Measurements from ENCODE around the gene LILRA6.
"Not testable (repeated sequence)": the region's sequence is repeated elsewhere in the genome, so short reads cannot be mapped to it uniquely, and the experiment has no call there.

GRCh38 chr19:54194463-54194862 lies 48.1 kb downstream of the LILRA6 start:
- TF ChIP-seq POLR2A (IDR thresholded peaks at IDR 0.05; ENCODE audit: low read length); GATA1 (IDR thresholded peaks at IDR 0.05; ENCODE audit: low read depth, low read length): not testable (repeated sequence)
